HEK293T (cell line): Measurements from ENCODE around the gene YPEL5.

Experiments
- CTCF ChIA-PET: fragments of 350-600 bp; formaldehyde crosslinking; extraction: SDS; loops from one replicate; lab custom pipeline; 2021; ENCODE audit warnings: antibody characterized with exemption, inconsistent platforms; lab: Yijun Ruan, JAX
- POLR2A ChIA-PET: fragments of 350-600 bp; formaldehyde crosslinking; extraction: SDS; loops from one replicate; lab custom pipeline; 2020; ENCODE audit warnings: antibody characterized with exemption, inconsistent platforms; lab: Yijun Ruan, JAX
- DNase-seq: peaks from one replicate; pipeline ENCODE4 v3.0.0; 2012; ENCODE audit warnings: mixed read lengths; ENCODE audit errors: extremely low spot score
- ARNT ChIP-seq: fragments of 450-650 bp; IDR thresholded peaks from 2 replicates; pipeline ENCODE4 v1.6.1; 2017; ENCODE audit warnings: mild to moderate bottlenecking
- BHLHE40 ChIP-seq: fragments of 450-650 bp; IDR thresholded peaks from 2 replicates; pipeline ENCODE4 v1.6.1; 2016; ENCODE audit warnings: mild to moderate bottlenecking, moderate library complexity, borderline replicate concordance
- CTBP1 ChIP-seq: fragments of 450-650 bp; IDR thresholded peaks from 2 replicates; pipeline ENCODE4 v1.6.1; 2016; ENCODE audit warnings: borderline replicate concordance
- ELF4 ChIP-seq: fragments of 450-650 bp; IDR thresholded peaks from 2 replicates; pipeline ENCODE4 v1.6.1; 2017; ENCODE audit warnings: antibody characterized with exemption
- FOXA1 ChIP-seq: fragments of 450-650 bp; IDR thresholded peaks from 2 replicates; pipeline ENCODE4 v1.6.1; 2016; ENCODE audit warnings: mild to moderate bottlenecking
- FOXK2 ChIP-seq: fragments of 450-650 bp; IDR thresholded peaks from 2 replicates; pipeline ENCODE4 v1.6.1; 2016; ENCODE audit warnings: mild to moderate bottlenecking
- FOXM1 ChIP-seq: fragments of 450-650 bp; IDR thresholded peaks from 2 replicates; pipeline ENCODE4 v1.6.1; 2017; ENCODE audit warnings: mild to moderate bottlenecking, borderline replicate concordance
- HDGF ChIP-seq: fragments of 450-650 bp; IDR thresholded peaks from 2 replicates; pipeline ENCODE4 v1.6.1; 2017; ENCODE audit warnings: antibody characterized with exemption, borderline replicate concordance
- L3MBTL2 ChIP-seq: fragments of 450-650 bp; conservative IDR thresholded peaks from 2 replicates; pipeline ENCODE4 v1.6.1; 2016; ENCODE audit warnings: mild to moderate bottlenecking
- LEF1 ChIP-seq: fragments of 450-650 bp; IDR thresholded peaks from 2 replicates; pipeline ENCODE4 v1.6.1; 2017; ENCODE audit warnings: mild to moderate bottlenecking, borderline replicate concordance
- NFRKB ChIP-seq: fragments of 450-650 bp; IDR thresholded peaks from 2 replicates; pipeline ENCODE4 v1.6.1; 2016; ENCODE audit warnings: mild to moderate bottlenecking, moderate library complexity
- PKNOX1 ChIP-seq: fragments of 450-650 bp; IDR thresholded peaks from 2 replicates; pipeline ENCODE4 v1.6.1; 2016
- SP1 ChIP-seq: fragments of 450-650 bp; IDR thresholded peaks from 2 replicates; pipeline ENCODE4 v1.6.1; 2017
- SUZ12 ChIP-seq: fragments of 450-650 bp; IDR thresholded peaks from 2 replicates; pipeline ENCODE4 v1.6.1; 2016; ENCODE audit warnings: mild to moderate bottlenecking
- TARDBP ChIP-seq: fragments of 450-650 bp; IDR thresholded peaks from 2 replicates; pipeline ENCODE4 v1.6.1; 2016
- ZNF384 ChIP-seq: fragments of 450-650 bp; IDR thresholded peaks from 2 replicates; pipeline ENCODE4 v1.6.1; 2016

YPEL5 gene

DNA sequence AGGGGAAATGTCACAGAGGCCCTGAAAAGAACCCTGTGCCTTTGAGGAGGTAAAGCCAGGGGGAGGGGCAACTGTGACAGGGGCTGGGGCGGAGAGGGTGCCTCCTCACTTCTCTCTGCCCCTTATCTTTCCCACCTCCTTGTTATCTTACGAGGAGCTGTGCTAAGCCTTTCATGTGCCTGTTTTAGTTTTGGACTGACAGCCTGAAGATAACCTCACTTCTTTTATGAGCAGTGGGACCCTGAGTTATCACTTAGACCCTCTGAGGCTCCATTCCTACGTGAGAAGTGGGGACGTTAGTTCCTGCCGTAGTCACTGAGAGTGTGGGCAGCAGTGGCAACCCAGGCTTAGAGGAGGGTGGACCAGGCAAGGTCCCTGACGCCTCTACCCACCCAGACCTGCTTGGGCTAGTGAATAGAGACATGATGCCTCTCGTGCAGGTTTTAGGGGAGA, 45.0 kb downstream of the YPEL5 start:
- TF ChIP-seq SUZ12 (no peak), TARDBP (no peak), HDGF (no peak), PKNOX1 (no peak), ZNF384 (no peak), ELF4 (no peak), L3MBTL2 (no peak)
- no peak for DNase-seq
- ChIA-PET POLR2A (no interaction called here), CTCF (interaction anchor here (0.7 to 1.9 kb wide), 2 partner anchors 17 to 27 kb away, joined by 5 to 6 read pairs; no protein-coding TSS in a partner anchor)

DNA sequence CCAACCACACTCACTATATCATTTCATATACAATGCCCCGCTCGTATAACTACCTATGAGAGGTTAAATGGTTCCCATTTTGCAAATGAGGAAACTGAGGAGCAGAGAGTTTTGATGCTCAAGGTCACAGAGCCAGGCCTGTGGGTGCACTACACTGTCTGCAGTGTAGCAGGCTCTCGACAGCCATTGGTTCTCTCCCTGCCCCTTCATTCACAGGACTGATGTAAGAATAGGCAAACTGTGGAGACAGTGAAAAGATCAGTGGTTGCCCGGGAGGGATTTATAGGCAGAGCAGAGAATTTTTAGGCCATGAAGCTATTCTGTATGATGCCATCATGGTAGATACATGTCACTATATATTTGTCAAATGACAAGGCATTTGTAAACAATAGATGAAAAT, 45.5 kb downstream of the YPEL5 start:
- ChIA-PET CTCF (interaction anchor here (0.7 to 1.9 kb wide), 2 partner anchors 16 to 27 kb away, joined by 5 to 6 read pairs; no protein-coding TSS in a partner anchor), POLR2A (no interaction called here)
- DNase-seq = no peak
- TF ChIP-seq CTBP1 (no peak), NFRKB (no peak), HDGF (no peak), TARDBP (no peak), SP1 (no peak), L3MBTL2 (no peak), ARNT (no peak), FOXA1 (no peak), LEF1 (no peak), BHLHE40 (no peak), FOXK2 (no peak), ZNF384 (no peak), PKNOX1 (no peak), ELF4 (no peak), SUZ12 (no peak), FOXM1 (no peak)

- ChIA-PET CTCF (interaction anchor here (0.5 to 1.9 kb wide), 2 partner anchors 28 to 182 kb away, joined by 4 to 6 read pairs; no protein-coding TSS in a partner anchor), POLR2A (no interaction called here)
- DNase-seq = no peak
- TF ChIP-seq FOXA1 (no peak), CTBP1 (no peak), BHLHE40 (no peak), ZNF384 (no peak), FOXM1 (no peak), SUZ12 (no peak), ELF4 (no peak)
Observed at GRCh38 chr2:30193104-30193681, 46.4 kb downstream of the YPEL5 start.

- ChIA-PET CTCF (interaction anchor here (0.7 kb wide), 1 partner anchor 96 kb away, joined by 4 read pairs; no protein-coding TSS in a partner anchor), POLR2A (no interaction called here)
- DNase-seq = no peak
- TF ChIP-seq CTBP1 (no peak), LEF1 (no peak), FOXM1 (no peak), ARNT (no peak), NFRKB (no peak), FOXA1 (no peak), SUZ12 (no peak), PKNOX1 (no peak), BHLHE40 (no peak), TARDBP (no peak), ZNF384 (no peak), SP1 (no peak), FOXK2 (no peak), ELF4 (no peak)
Observed at GRCh38 chr2:30194421-30194820, 47.6 kb downstream of the YPEL5 start.

DNA sequence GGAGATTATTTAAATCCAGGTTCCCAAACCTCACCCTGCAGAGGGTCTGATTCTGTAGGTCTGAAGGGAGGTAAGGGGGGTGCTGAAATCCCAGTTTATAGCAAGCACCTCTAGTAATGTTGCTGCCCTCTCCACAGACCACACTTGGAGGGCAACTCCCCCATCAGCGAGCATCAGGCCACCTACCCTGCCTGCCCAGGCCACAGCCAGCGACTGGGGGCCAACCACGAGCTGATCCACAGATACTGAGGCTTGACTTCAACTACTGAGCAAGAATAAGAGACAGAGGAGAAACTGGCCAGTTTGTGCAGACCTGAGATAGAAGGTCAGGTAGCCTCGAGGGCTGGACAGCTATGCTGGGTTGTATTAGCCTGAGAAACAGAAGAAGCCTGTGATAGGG, 48.2 kb downstream of the YPEL5 start:
- POLR2A ChIA-PET = no interaction called here
- TF ChIP-seq ZNF384 (no peak), HDGF (no peak), SP1 (no peak), CTBP1 (no peak), BHLHE40 (no peak), FOXM1 (no peak), LEF1 (no peak), SUZ12 (no peak), ARNT (no peak), L3MBTL2 (no peak), FOXK2 (no peak)
- CTCF ChIA-PET = interaction anchor here (1.5 kb wide), 1 partner anchor 30 kb away, joined by 4 read pairs; no protein-coding TSS in a partner anchor
- no peak for DNase-seq

DNA sequence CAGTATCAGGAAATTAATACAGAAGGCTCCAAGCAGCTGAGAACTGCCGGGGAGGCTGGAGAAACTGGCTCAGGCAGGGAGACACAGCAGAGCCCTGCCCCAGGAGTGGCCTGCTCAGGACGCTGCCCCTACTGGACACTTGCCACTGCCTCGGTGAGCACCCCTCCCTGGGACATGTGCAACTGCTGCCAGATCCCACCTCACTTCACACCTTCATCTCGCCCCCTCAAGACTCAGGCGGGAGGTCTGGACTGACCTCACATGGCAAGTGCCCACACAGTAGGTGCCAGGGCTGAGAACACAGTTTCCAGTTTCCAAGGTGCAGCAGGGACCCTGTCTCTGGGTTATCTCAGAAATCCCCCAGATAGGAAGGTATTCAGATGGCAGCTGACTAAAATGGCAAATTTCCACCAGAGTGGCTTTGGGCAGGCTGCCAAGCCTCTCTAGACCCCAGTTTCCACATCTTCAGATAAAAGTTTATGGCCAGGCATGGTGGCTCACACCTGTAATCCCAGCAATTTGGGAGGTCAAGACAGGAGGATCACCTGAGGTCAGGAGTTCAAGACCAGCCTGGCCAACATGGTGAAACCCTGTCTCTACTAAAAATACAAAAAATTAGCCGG, 50.9 kb downstream of the YPEL5 start:
- TF ChIP-seq LEF1 (no peak), ZNF384 (no peak), BHLHE40 (no peak), FOXA1 (no peak), ELF4 (no peak), PKNOX1 (no peak), L3MBTL2 (no peak), ARNT (no peak), HDGF (no peak), CTBP1 (no peak), FOXK2 (no peak), TARDBP (no peak), FOXM1 (no peak), NFRKB (no peak), SUZ12 (no peak), SP1 (no peak)
- DNase-seq = no peak
- CTCF ChIA-PET = no interaction called here
- POLR2A ChIA-PET = no interaction called here
